HCT116 (cell line): ENCODE measurements around the gene TAF11L12. TPM values are rescaled to one million over a fixed set of nuclear protein-coding genes. Genes with fewer than 3 reads are reported as not detected.
"Not testable (repeated sequence)": the region's sequence is repeated elsewhere in the genome, so short reads cannot be mapped to it uniquely, and the experiment has no call there.

Experiments
- ATAC-seq: fragments of 200-7000 bp; cut with Tn5 transposase; 2 replicates; pipeline ENCODE4 v1.9.1; 2020; ENCODE audit warnings: mild to moderate bottlenecking, moderate library complexity
- BruUV-seq: library from RNA; stranded (reverse); fragments of 400-500 nt; replicated peaks from 2 replicates; lab custom pipeline; 2021; lab: Mats Ljungman, UMichigan
- CTCF ChIA-PET: fragments of 300-600 bp; sonication (Branson Sonifier 250); formaldehyde crosslinking; loops from one replicate; lab custom pipeline; 2021; ENCODE audit warnings: antibody characterized with exemption; lab: Charles Lee
- POLR2A ChIA-PET: fragments of 300-600, 350-600 bp; sonication (Branson Sonifier 250); formaldehyde crosslinking; loops from one replicate; lab custom pipeline; 2021; ENCODE audit warnings: antibody characterized with exemption; lab: Charles Lee
- RAD21 ChIA-PET, 2 experiments: fragments of 300-600 bp; sonication (Branson Sonifier 250); formaldehyde crosslinking; loops; one replicate each; lab custom pipeline; 2023; ENCODE audit warnings: low total read pairs in 2 of 2; ENCODE audit not compliant: uncharacterized antibody in 2 of 2, unreplicated experiment in 2 of 2, low non-redundant PET in 1 of 2; lab: Charles Lee
- DNase-seq: peaks from one replicate; pipeline ENCODE4 v3.0.0-alpha.2; 2010; ENCODE audit warnings: low read depth, low spot score
- H2AFZ ChIP-seq: fragments of 200-600 bp; shearing (Covaris generic), sonication (generic); 2 replicates; pipeline ENCODE4 v1.6.1; 2017; ENCODE audit warnings: low read depth, mixed run types, mixed read lengths, antibody characterized with exemption, low read length; ENCODE audit not compliant: poor library complexity, severe bottlenecking
- H3K27ac ChIP-seq: 2 replicates; pipeline ENCODE4 v1.5.1; 2012; ENCODE audit warnings: low read depth, low read length
- H3K27me3 ChIP-seq: fragments of 200-600 bp; sonication (generic); 2 replicates; pipeline ENCODE4 v1.6.1; 2016; ENCODE audit warnings: mixed run types, low read length, mixed read lengths; ENCODE audit not compliant: insufficient read depth
- H3K36me3 ChIP-seq, 2 experiments: fragments of 200-500 bp in 1 of 2; fragments of 200-600 bp in 1 of 2; sonication (Bioruptor generic) in 1 of 2; sonication (generic) in 1 of 2; 2 replicates each; pipeline versions ENCODE4 v1.5.1 to v1.6.1; 2014 to 2016; ENCODE audit warnings: low read length in 2 of 2, inconsistent platforms in 1 of 2, mixed read lengths in 1 of 2, mixed run types in 1 of 2; ENCODE audit not compliant: insufficient read depth in 2 of 2, control insufficient read depth in 1 of 2
- H3K4me1 ChIP-seq, 2 experiments: fragments of 200-600 bp in 1 of 2; sonication (generic) in 1 of 2; 2 replicates each; pipeline versions ENCODE4 v1.5.1 to v1.6.1; 2012 to 2017; ENCODE audit warnings: low read length in 2 of 2, inconsistent platforms in 1 of 2, mild to moderate bottlenecking in 1 of 2, mixed read lengths in 1 of 2, mixed run types in 1 of 2, moderate library complexity in 1 of 2; ENCODE audit not compliant: insufficient read depth in 2 of 2, control insufficient read depth in 1 of 2
- H3K4me2 ChIP-seq: fragments of 200-600 bp; sonication (generic); 2 replicates; pipeline ENCODE4 v1.6.1; 2017; ENCODE audit warnings: mixed run types, low read length, mixed read lengths
- H3K4me3 ChIP-seq, 2 experiments: fragments of 200-600 bp in 1 of 2; sonication (generic) in 1 of 2; replicated peaks in 1 of 2; 2 replicates each; pipeline ENCODE4 v1.5.1; 2011 to 2016; ENCODE audit warnings: low read length in 2 of 2, control low read depth in 1 of 2, low read depth in 1 of 2, mild to moderate bottlenecking in 1 of 2, mixed read lengths in 1 of 2, mixed run types in 1 of 2
- H3K79me2 ChIP-seq: fragments of 200-600 bp; sonication (generic); 2 replicates; pipeline ENCODE4 v1.6.1; 2017; ENCODE audit warnings: mild to moderate bottlenecking, mixed run types, low read length, moderate library complexity, mixed read lengths; ENCODE audit not compliant: insufficient read depth
- H3K9ac ChIP-seq: fragments of 200-600 bp; sonication (generic); 2 replicates; pipeline ENCODE4 v1.6.1; 2016; ENCODE audit warnings: low read length, mixed read lengths
- H3K9me2 ChIP-seq: fragments of 200-600 bp; sonication (generic), shearing (Covaris generic); 2 replicates; pipeline ENCODE4 v1.6.1; 2017; ENCODE audit warnings: mixed run types, mild to moderate bottlenecking, moderate library complexity; ENCODE audit not compliant: insufficient read depth
- H3K9me3 ChIP-seq, 2 experiments: fragments of 200-500 bp in 1 of 2; fragments of 200-600 bp in 1 of 2; sonication (Bioruptor generic) in 1 of 2; sonication (generic) in 1 of 2; 2 replicates each; pipeline ENCODE4 v1.6.1; 2014 to 2017; ENCODE audit warnings: low read length in 2 of 2, mixed read lengths in 2 of 2, inconsistent platforms in 1 of 2, low read depth in 1 of 2, mild to moderate bottlenecking in 1 of 2, mixed run types in 1 of 2, moderate library complexity in 1 of 2; ENCODE audit not compliant: control insufficient read depth in 1 of 2, insufficient read depth in 1 of 2
- H4K20me1 ChIP-seq: fragments of 200-600 bp; sonication (generic), shearing (Covaris generic); 2 replicates; pipeline ENCODE4 v1.6.1; 2017; ENCODE audit warnings: mixed run types, mild to moderate bottlenecking, moderate library complexity; ENCODE audit not compliant: insufficient read depth
- CEBPB ChIP-seq: IDR thresholded peaks from 2 replicates; pipeline ENCODE4 v1.6.1; 2012; ENCODE audit warnings: low read depth
- EGR1 ChIP-seq: IDR thresholded peaks from 2 replicates; pipeline ENCODE4 v1.6.1; 2012; ENCODE audit warnings: low read depth
- EZH2 ChIP-seq: fragments of 200-600 bp; sonication (generic); IDR thresholded peaks from 2 replicates; pipeline ENCODE4 v1.6.1; 2017; ENCODE audit warnings: antibody characterized with exemption, mixed run types
- POLR2AphosphoS5 ChIP-seq: IDR thresholded peaks from 2 replicates; pipeline ENCODE4 v1.6.1; 2011; ENCODE audit warnings: mild to moderate bottlenecking, low read depth, low read length, moderate library complexity
- YY1 ChIP-seq: IDR thresholded peaks from 2 replicates; pipeline ENCODE4 v1.6.1; 2011; ENCODE audit warnings: low read length, low read depth, moderate library complexity, mild to moderate bottlenecking; ENCODE audit not compliant: insufficient replicate concordance; ENCODE audit errors: extremely low read depth
- intact Hi-C: fragments of 100-400 bp; cut with micrococcal nuclease; formaldehyde crosslinking; loops from 2 replicates; pipeline ENCODE4 v1.10.0; 2022
- total RNA-seq: library from RNA; stranded (reverse); gene quantifications from one replicate; pipeline ENCODE4 v1.2.1, GENCODE V29; 2021; ENCODE audit not compliant: unreplicated experiment
- TF ChIP-seq, protein P1 (sequence below): IDR thresholded peaks from 2 replicates; pipeline ENCODE4 v1.6.1; 2012; ENCODE audit warnings: low read depth
- TF ChIP-seq, protein P2 (sequence below), 3 experiments: fragments of 200-600 bp in 1 of 3; sonication (generic) in 1 of 3; IDR thresholded peaks in 2 of 3; conservative IDR thresholded peaks in 1 of 3; 2 replicates each; pipeline ENCODE4 v1.5.1; 2012 to 2017; ENCODE audit warnings: low read depth in 2 of 3, low read length in 2 of 3, antibody characterized with exemption in 1 of 3, borderline replicate concordance in 1 of 3, control low read depth in 1 of 3, mild to moderate bottlenecking in 1 of 3, mixed read lengths in 1 of 3, mixed run types in 1 of 3, moderate library complexity in 1 of 3; ENCODE audit not compliant: insufficient read depth in 1 of 3
- TF ChIP-seq, protein P3 (sequence below): IDR thresholded peaks from 2 replicates; pipeline ENCODE4 v1.6.1; 2012

The TAF11L12 gene
- total RNA-seq, 1 experiment from 2014 or later, result not detected

DNA sequence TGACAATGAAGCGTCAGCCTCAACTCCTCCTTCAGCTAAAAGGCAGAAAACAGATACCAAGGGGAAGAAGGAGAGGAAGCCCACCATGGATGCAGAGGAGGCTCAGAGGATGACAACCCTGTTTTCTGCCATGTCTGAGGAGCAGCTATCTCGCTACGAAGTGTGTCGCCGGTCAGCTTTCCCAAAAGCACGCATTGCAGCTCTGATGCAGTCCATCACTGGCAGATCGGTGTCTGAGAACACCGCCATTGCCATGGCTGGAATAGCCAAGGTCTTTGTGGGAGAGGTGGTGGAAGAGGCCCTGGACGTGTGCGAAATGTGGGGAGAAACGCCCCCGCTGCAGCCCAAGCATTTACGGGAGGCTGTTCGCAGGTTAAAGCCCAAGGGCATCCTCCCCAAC, 5.2 kb upstream of the TAF11L12 start (continued):
- TF ChIP-seq, protein P1, sequence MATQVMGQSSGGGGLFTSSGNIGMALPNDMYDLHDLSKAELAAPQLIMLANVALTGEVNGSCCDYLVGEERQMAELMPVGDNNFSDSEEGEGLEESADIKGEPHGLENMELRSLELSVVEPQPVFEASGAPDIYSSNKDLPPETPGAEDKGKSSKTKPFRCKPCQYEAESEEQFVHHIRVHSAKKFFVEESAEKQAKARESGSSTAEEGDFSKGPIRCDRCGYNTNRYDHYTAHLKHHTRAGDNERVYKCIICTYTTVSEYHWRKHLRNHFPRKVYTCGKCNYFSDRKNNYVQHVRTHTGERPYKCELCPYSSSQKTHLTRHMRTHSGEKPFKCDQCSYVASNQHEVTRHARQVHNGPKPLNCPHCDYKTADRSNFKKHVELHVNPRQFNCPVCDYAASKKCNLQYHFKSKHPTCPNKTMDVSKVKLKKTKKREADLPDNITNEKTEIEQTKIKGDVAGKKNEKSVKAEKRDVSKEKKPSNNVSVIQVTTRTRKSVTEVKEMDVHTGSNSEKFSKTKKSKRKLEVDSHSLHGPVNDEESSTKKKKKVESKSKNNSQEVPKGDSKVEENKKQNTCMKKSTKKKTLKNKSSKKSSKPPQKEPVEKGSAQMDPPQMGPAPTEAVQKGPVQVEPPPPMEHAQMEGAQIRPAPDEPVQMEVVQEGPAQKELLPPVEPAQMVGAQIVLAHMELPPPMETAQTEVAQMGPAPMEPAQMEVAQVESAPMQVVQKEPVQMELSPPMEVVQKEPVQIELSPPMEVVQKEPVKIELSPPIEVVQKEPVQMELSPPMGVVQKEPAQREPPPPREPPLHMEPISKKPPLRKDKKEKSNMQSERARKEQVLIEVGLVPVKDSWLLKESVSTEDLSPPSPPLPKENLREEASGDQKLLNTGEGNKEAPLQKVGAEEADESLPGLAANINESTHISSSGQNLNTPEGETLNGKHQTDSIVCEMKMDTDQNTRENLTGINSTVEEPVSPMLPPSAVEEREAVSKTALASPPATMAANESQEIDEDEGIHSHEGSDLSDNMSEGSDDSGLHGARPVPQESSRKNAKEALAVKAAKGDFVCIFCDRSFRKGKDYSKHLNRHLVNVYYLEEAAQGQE, result no peak
- TF ChIP-seq EGR1 (no peak), YY1 (no peak), POLR2AphosphoS5 (no peak), CEBPB (no peak), EZH2 (no peak)
- TF ChIP-seq, protein P2, sequence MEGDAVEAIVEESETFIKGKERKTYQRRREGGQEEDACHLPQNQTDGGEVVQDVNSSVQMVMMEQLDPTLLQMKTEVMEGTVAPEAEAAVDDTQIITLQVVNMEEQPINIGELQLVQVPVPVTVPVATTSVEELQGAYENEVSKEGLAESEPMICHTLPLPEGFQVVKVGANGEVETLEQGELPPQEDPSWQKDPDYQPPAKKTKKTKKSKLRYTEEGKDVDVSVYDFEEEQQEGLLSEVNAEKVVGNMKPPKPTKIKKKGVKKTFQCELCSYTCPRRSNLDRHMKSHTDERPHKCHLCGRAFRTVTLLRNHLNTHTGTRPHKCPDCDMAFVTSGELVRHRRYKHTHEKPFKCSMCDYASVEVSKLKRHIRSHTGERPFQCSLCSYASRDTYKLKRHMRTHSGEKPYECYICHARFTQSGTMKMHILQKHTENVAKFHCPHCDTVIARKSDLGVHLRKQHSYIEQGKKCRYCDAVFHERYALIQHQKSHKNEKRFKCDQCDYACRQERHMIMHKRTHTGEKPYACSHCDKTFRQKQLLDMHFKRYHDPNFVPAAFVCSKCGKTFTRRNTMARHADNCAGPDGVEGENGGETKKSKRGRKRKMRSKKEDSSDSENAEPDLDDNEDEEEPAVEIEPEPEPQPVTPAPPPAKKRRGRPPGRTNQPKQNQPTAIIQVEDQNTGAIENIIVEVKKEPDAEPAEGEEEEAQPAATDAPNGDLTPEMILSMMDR (IDR thresholded peaks at IDR 0.05 in 2 of 3, conservative IDR thresholded peaks at IDR 0.05 in 1 of 3; ENCODE audit: borderline replicate concordance in 1 of 3, insufficient read depth in 1 of 3, low read depth in 2 of 3, low read length in 2 of 3), result no peak
- TF ChIP-seq, protein P3, sequence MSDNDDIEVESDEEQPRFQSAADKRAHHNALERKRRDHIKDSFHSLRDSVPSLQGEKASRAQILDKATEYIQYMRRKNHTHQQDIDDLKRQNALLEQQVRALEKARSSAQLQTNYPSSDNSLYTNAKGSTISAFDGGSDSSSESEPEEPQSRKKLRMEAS, result no peak

DNA sequence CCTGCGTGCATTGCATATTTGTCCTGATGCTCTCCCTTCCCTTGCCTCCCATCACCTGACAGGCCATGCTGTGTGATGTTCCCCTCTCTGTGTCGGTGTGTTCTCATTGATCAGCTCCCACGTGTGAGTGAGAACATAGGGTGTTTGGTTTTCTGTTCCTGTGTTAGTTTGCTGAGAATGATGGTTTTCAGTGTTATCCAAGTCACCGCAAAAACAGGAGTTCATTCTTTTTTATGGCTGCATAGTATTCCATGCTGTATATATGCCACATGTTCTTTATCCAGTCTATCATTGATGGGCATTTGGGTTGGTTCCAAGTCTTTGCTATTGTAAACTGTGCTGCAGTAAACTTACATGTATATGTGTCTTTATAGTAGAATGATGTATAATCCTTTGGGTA, 2.7 kb upstream of the TAF11L12 start:
- H4K20me1 ChIP-seq, H3K27ac ChIP-seq, H3K4me3 ChIP-seq, H3K9ac ChIP-seq, intact Hi-C loops, H2AFZ ChIP-seq, H3K27me3 ChIP-seq, DNase-seq, RAD21 ChIA-PET, H3K9me3 ChIP-seq, CTCF ChIA-PET, H3K4me1 ChIP-seq, POLR2A ChIA-PET, H3K9me2 ChIP-seq, H3K4me2 ChIP-seq, H3K36me3 ChIP-seq, H3K79me2 ChIP-seq, BruUV-seq, ATAC-seq: not testable (repeated sequence)
